ENCODE measurements around the gene GSS. TPM values are rescaled to one million over a fixed set of nuclear protein-coding genes. Genes with fewer than 3 reads are reported as not detected.

Gene GSS
- total RNA-seq, 4 donors from 2014 or later, result 28.0 to 47.6 (median 35.6) TPM

- no peak overlapping the region for H3K27ac ChIP-seq
- ATAC-seq, result no peak
- H3K4me1 ChIP-seq, result no peaks in the 10 kb centered on the region
- no peaks in the 10 kb centered on the region for H3K27me3 ChIP-seq
- no peak for TF ChIP-seq POLR2AphosphoS5 (IDR thresholded peaks at IDR 0.05)
- TF ChIP-seq, protein P1, sequence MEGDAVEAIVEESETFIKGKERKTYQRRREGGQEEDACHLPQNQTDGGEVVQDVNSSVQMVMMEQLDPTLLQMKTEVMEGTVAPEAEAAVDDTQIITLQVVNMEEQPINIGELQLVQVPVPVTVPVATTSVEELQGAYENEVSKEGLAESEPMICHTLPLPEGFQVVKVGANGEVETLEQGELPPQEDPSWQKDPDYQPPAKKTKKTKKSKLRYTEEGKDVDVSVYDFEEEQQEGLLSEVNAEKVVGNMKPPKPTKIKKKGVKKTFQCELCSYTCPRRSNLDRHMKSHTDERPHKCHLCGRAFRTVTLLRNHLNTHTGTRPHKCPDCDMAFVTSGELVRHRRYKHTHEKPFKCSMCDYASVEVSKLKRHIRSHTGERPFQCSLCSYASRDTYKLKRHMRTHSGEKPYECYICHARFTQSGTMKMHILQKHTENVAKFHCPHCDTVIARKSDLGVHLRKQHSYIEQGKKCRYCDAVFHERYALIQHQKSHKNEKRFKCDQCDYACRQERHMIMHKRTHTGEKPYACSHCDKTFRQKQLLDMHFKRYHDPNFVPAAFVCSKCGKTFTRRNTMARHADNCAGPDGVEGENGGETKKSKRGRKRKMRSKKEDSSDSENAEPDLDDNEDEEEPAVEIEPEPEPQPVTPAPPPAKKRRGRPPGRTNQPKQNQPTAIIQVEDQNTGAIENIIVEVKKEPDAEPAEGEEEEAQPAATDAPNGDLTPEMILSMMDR (IDR thresholded peaks at IDR 0.05), result no peak
- TF ChIP-seq POLR2A (IDR thresholded peaks at IDR 0.05), result no peak
- H3K36me3 ChIP-seq, result no peaks in the 10 kb centered on the region
- H3K9me3 ChIP-seq, result no peaks in the 10 kb centered on the region
- no peak overlapping the region for H3K4me3 ChIP-seq
- 93 to 100% methylated on average over 1 to 4 of the region's 5 CpGs for WGBS, 2 donors (ENCODE audit: low coverage in 1 of 2)
These were observed 9.4 kb upstream of the GSS start for GRCh38 chr20:34965051-34965450.

GRCh38 chr20:34964486-34964885 lies 8.9 kb upstream of the GSS start:
- H3K27me3 ChIP-seq, result no peaks in the 10 kb centered on the region
- H3K36me3 ChIP-seq, result no peaks in the 10 kb centered on the region
- H3K27ac ChIP-seq, result no peak overlapping the region
- no peaks in the 10 kb centered on the region for H3K9me3 ChIP-seq
- H3K4me3 ChIP-seq, result no peak overlapping the region
- H3K4me1 ChIP-seq, result no peaks in the 10 kb centered on the region
- ATAC-seq, result no peak
- WGBS, 2 donors (ENCODE audit: low coverage in 1 of 2), result 89 to 94% methylated on average over 3 to 5 of the region's 5 CpGs
- TF ChIP-seq, protein P1 (IDR thresholded peaks at IDR 0.05), result no peak
- TF ChIP-seq EP300 (IDR thresholded peaks at IDR 0.05), result no peak
- TF ChIP-seq POLR2A (IDR thresholded peaks at IDR 0.05), result no peak
- no peak for TF ChIP-seq POLR2AphosphoS5 (IDR thresholded peaks at IDR 0.05)

DNA sequence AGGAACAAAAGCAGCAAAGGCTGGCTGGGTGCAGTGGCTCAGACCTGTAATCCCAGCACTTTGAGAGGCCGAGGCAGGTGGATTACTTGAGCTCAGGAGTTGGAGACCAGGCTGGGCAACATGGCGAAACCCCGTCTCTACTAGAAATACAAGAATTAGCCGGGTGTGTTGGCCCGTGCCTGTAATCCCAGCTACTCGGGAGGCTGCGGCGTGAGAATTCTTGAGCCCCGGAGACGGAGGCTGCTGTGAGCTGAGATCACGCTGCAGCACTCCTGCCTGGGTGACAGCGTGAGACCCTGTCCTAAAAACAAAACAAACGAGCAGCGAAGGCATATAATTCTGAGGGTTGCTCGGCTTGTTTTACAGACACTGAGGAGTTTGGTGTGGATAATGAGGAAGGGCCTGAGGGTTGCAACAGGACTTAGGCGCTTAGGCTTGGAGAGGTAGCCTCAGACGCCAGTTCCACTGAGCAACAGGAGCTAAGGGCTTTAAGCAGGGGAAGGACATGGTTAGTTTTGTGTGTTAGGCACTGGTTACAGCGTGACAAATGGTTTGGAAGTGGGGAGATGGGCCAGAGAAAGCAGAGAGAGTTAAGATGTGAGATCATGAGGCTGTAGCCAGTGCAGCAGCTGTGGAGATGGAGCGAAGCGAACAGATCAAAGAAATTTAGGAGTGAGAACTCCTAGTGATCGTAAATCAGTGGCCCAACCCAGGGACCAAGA lies 1.3 kb upstream of the GSS start:
- WGBS, 2 donors (ENCODE audit: low coverage in 1 of 2), result 78 to 89% methylated on average over 6 to 19 of the region's 21 CpGs
- peaks cover 0 to 19% (median 5%) of the 10 kb centered on the region in 3 donors for H3K4me1 ChIP-seq
- no peak overlapping the region for H3K27ac ChIP-seq
- H3K27me3 ChIP-seq, result no peaks in the 10 kb centered on the region
- no peak for ATAC-seq
- TF ChIP-seq POLR2AphosphoS5 (IDR thresholded peaks at IDR 0.05), result no peak
- no peaks in the 10 kb centered on the region for H3K36me3 ChIP-seq
- no peak overlapping the region for H3K4me3 ChIP-seq
- no peaks in the 10 kb centered on the region for H3K9me3 ChIP-seq

DNA sequence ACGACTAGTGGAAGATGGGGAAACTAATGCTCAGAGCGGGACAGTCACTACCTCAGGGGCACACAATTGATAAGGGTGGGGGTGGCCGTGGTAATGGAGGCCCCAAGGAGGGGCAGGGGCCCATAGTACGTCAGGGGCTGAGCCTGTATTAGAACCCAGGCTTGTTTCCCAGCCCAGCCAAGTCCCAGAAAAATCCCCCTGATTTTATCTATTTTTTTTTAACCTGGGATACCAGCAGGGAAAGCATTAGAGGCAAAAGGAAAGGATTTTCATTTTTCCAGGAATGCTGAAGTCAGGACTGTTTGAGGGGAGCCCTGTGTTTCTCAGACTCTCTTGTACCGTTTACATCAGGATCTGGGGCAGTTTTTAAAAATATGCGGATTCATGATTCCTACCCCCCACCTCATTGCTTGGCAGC lies 444 bp upstream of the GSS start:
- WGBS, 2 donors (ENCODE audit: low coverage in 1 of 2), result 5 to 18% methylated on average over 4 to 6 of the region's 6 CpGs
- Histone ChIP-seq H3K9me3 (no peaks in the 10 kb centered on the region), H3K27ac (peak overlapping the region; percentile 82 to 98 (median 90)), H3K4me3 (peak overlapping the region; percentile 62 to 65), H3K4me1 (peaks cover 0 to 19% (median 5%) of the 10 kb centered on the region in 3 donors), H3K27me3 (no peaks in the 10 kb centered on the region), H3K36me3 (peaks cover 0 to 7% of the 10 kb centered on the region in 2 donors)
- no peak for TF ChIP-seq EP300 (IDR thresholded peaks at IDR 0.05)
- no peak for TF ChIP-seq POLR2A (IDR thresholded peaks at IDR 0.05)
- TF ChIP-seq, protein P1 (IDR thresholded peaks at IDR 0.05), result peak in 1 of 4 experiments; percentile 7
- no peak for ATAC-seq

GRCh38 chr20:34954904-34955230 lies 739 bp downstream of the GSS start:
- no peak for TF ChIP-seq POLR2AphosphoS5 (IDR thresholded peaks at IDR 0.05)
- TF ChIP-seq, protein P1 (IDR thresholded peaks at IDR 0.05), result no peak
- no peak for TF ChIP-seq EP300 (IDR thresholded peaks at IDR 0.05)
- TF ChIP-seq POLR2A (IDR thresholded peaks at IDR 0.05), result no peak
- Histone ChIP-seq H3K27me3 (no peaks in the 10 kb centered on the region), H3K36me3 (peaks cover 0 to 12% of the 10 kb centered on the region in 2 donors), H3K27ac (peak overlapping the region; percentile 82 to 98 (median 90)), H3K4me1 (peaks cover 0 to 19% (median 5%) of the 10 kb centered on the region in 3 donors), H3K9me3 (no peaks in the 10 kb centered on the region), H3K4me3 (peak overlapping the region; percentile 62 to 65)
- 2 to 6% methylated on average over 2 to 9 of the region's 13 CpGs for WGBS, 2 donors (ENCODE audit: low coverage in 1 of 2)
- ATAC-seq, result no peak

Data from gastroesophageal sphincter (tissue), 4 donors.